Posterior vena cava (tissue), 2 donors: ENCODE measurements around the gene USP17L26. TPM values are rescaled to one million over a fixed set of nuclear protein-coding genes. Genes with fewer than 3 reads are reported as not detected.
"Not testable (repeated sequence)": the region's sequence is repeated elsewhere in the genome, so short reads cannot be mapped to it uniquely, and the experiment has no call there.

Experiments used
- DNase-seq: peaks from one replicate; pipeline ENCODE4 v3.0.0-alpha.2; 2020; ENCODE audit warnings: low spot score
- intact Hi-C, 2 donors: fragments of 100-400 bp; cut with DNase I; formaldehyde crosslinking; loops; one replicate each; pipeline versions ENCODE4 v1.14.1 to v1.14.2; 2022 to 2023
- long read RNA-seq, 2 donors: library from polyadenylated mRNA; unstranded; transcript quantifications; one replicate each; pipeline ENCODE4 v2.0.0, GENCODE V29; 2020 to 2021
- total RNA-seq, 2 donors: library from RNA; stranded (reverse); fragmentation: NEBNext Ultra II Directional; extraction: Animal tissue kit (Norgen Biotek cat#: 25700); gene quantifications; one replicate each; pipeline ENCODE4 v1.2.1, GENCODE V29; 2021
- donor health status: DM: yes; HTN: yes; CAD: no.
- donor health status: DM: yes; HTN: yes; CAD: no.

USP17L26 gene, protein sequence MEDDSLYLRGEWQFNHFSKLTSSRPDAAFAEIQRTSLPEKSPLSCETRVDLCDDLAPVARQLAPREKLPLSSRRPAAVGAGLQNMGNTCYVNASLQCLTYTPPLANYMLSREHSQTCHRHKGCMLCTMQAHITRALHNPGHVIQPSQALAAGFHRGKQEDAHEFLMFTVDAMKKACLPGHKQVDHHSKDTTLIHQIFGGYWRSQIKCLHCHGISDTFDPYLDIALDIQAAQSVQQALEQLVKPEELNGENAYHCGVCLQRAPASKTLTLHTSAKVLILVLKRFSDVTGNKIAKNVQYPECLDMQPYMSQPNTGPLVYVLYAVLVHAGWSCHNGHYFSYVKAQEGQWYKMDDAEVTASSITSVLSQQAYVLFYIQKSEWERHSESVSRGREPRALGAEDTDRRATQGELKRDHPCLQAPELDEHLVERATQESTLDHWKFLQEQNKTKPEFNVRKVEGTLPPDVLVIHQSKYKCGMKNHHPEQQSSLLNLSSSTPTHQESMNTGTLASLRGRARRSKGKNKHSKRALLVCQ
- not detected for total RNA-seq
- long read RNA-seq, donor 1: 0 reads
- long read RNA-seq, donor 2: 0 reads

DNA sequence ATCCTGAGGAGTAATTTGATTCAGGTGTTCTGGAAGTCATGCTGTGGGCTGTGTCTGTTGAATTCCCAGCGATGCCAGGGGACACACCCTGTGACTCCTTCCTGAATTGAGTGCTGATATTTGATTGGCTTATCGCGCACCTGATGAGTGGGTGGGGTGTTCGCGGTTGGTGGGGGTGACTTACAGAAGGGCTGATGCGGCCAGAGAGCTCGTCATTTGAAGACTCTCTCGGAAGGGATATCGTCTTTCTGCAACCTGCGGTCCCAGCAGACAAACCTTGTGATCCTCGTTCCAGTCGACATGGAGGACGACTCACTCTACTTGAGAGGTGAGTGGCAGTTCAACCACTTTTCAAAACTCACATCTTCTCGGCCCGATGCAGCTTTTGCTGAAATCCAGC, at the start of gene USP17L26:
TSS of gene USP17L26 (plus strand) at position 301 of the 400 bp plus-strand sequence. CDS start at position 301, 0 bp downstream.
- DNase-seq, intact Hi-C loops: not testable (repeated sequence)

DNA sequence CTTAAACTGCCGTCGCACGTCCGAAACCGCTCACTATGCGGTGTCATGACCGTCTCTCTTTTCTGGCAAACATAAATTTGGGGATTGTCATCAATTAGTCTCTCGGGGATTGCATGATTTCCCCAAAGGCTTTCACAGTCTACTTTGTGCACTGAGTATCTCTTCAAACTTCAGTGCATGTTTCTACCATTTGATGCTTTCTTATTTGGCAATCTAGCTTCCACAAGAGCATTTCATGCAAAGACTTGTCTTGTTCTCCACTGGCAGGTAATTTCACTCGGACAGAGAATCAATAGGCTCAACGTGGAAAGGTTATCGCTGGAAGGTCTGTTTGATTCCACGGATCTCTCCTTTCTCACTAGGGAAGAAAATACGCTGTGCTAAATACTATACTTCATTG, 10.3 kb upstream of the USP17L26 start:
- intact Hi-C loops, DNase-seq: not testable (repeated sequence)

DNA sequence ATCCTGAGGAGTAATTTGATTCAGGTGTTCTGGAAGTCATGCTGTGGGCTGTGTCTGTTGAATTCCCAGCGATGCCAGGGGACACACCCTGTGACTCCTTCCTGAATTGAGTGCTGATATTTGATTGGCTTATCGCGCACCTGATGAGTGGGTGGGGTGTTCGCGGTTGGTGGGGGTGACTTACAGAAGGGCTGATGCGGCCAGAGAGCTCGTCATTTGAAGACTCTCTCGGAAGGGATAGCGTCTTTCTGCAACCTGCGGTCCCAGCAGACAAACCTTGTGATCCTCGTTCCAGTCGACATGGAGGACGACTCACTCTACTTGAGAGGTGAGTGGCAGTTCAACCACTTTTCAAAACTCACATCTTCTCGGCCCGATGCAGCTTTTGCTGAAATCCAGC, 9.6 kb upstream of the USP17L26 start, which contains the start of gene USP17L24:
TSS of gene USP17L24 (plus strand) at position 301 of the 400 bp plus-strand sequence. CDS start at position 301, 0 bp downstream.
- DNase-seq, intact Hi-C loops: not testable (repeated sequence)

DNA sequence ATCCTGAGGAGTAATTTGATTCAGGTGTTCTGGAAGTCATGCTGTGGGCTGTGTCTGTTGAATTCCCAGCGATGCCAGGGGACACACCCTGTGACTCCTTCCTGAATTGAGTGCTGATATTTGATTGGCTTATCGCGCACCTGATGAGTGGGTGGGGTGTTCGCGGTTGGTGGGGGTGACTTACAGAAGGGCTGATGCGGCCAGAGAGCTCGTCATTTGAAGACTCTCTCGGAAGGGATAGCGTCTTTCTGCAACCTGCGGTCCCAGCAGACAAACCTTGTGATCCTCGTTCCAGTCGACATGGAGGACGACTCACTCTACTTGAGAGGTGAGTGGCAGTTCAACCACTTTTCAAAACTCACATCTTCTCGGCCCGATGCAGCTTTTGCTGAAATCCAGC, 4.8 kb upstream of the USP17L26 start, which contains the start of gene USP17L25:
TSS of gene USP17L25 (plus strand) at position 301 of the 400 bp plus-strand sequence. CDS start at position 301, 0 bp downstream.
- DNase-seq, intact Hi-C loops: not testable (repeated sequence)

DNA sequence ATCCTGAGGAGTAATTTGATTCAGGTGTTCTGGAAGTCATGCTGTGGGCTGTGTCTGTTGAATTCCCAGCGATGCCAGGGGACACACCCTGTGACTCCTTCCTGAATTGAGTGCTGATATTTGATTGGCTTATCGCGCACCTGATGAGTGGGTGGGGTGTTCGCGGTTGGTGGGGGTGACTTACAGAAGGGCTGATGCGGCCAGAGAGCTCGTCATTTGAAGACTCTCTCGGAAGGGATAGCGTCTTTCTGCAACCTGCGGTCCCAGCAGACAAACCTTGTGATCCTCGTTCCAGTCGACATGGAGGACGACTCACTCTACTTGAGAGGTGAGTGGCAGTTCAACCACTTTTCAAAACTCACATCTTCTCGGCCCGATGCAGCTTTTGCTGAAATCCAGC, 4.6 kb downstream of the USP17L26 start, which contains the start of gene USP17L5:
TSS of gene USP17L5 (plus strand) at position 301 of the 400 bp plus-strand sequence. CDS start at position 301, 0 bp downstream.
- intact Hi-C loops, DNase-seq: not testable (repeated sequence)

DNA sequence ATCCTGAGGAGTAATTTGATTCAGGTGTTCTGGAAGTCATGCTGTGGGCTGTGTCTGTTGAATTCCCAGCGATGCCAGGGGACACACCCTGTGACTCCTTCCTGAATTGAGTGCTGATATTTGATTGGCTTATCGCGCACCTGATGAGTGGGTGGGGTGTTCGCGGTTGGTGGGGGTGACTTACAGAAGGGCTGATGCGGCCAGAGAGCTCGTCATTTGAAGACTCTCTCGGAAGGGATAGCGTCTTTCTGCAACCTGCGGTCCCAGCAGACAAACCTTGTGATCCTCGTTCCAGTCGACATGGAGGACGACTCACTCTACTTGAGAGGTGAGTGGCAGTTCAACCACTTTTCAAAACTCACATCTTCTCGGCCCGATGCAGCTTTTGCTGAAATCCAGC, 9.4 kb downstream of the USP17L26 start, which contains the start of gene USP17L27:
TSS of gene USP17L27 (plus strand) at position 301 of the 400 bp plus-strand sequence. CDS start at position 301, 0 bp downstream.
- DNase-seq, intact Hi-C loops: not testable (repeated sequence)

DNA sequence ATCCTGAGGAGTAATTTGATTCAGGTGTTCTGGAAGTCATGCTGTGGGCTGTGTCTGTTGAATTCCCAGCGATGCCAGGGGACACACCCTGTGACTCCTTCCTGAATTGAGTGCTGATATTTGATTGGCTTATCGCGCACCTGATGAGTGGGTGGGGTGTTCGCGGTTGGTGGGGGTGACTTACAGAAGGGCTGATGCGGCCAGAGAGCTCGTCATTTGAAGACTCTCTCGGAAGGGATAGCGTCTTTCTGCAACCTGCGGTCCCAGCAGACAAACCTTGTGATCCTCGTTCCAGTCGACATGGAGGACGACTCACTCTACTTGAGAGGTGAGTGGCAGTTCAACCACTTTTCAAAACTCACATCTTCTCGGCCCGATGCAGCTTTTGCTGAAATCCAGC, 14.1 kb downstream of the USP17L26 start, which contains the start of gene USP17L28:
TSS of gene USP17L28 (plus strand) at position 301 of the 400 bp plus-strand sequence. CDS start at position 301, 0 bp downstream.
- intact Hi-C loops, DNase-seq: not testable (repeated sequence)

DNA sequence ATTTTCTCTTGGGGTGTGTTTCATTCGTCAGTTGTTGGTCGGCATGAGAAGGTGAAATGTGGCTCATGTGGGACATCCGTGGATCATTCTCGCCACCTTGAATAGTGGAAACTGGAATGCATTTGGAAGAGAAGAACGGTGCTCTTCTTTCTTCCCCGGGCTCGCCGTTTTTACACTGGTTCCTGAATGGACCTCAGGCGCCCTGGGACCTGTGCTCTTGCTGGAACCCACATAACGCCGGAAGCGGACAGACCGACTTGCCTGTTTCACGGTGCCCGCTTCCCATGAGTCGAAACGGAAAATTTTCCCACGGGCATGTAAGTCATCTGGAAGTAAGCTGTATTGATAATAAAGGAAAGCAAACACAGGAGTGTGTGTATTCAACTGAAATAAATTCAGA, 16.4 kb downstream of the USP17L26 start:
- not testable (repeated sequence) for DNase-seq

DNA sequence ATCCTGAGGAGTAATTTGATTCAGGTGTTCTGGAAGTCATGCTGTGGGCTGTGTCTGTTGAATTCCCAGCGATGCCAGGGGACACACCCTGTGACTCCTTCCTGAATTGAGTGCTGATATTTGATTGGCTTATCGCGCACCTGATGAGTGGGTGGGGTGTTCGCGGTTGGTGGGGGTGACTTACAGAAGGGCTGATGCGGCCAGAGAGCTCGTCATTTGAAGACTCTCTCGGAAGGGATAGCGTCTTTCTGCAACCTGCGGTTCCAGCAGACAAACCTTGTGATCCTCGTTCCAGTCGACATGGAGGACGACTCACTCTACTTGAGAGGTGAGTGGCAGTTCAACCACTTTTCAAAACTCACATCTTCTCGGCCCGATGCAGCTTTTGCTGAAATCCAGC, 18.9 kb downstream of the USP17L26 start, which contains the start of gene USP17L29:
TSS of gene USP17L29 (plus strand) at position 301 of the 400 bp plus-strand sequence. CDS start at position 301, 0 bp downstream.
- intact Hi-C loops: not testable (repeated sequence)

More for the DNA sequence above, 16.4 kb downstream of the USP17L26 start:
- intact Hi-C loops: not testable (repeated sequence)

DNA sequence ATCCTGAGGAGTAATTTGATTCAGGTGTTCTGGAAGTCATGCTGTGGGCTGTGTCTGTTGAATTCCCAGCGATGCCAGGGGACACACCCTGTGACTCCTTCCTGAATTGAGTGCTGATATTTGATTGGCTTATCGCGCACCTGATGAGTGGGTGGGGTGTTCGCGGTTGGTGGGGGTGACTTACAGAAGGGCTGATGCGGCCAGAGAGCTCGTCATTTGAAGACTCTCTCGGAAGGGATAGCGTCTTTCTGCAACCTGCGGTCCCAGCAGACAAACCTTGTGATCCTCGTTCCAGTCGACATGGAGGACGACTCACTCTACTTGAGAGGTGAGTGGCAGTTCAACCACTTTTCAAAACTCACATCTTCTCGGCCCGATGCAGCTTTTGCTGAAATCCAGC, 28.4 kb downstream of the USP17L26 start, which contains the start of gene USP17L30:
TSS of gene USP17L30 (plus strand) at position 301 of the 400 bp plus-strand sequence. CDS start at position 301, 0 bp downstream.
- intact Hi-C loops, DNase-seq: not testable (repeated sequence)

More for the DNA sequence above, 18.9 kb downstream of the USP17L26 start, which contains the start of gene USP17L29:
- DNase-seq: not testable (repeated sequence)

DNA sequence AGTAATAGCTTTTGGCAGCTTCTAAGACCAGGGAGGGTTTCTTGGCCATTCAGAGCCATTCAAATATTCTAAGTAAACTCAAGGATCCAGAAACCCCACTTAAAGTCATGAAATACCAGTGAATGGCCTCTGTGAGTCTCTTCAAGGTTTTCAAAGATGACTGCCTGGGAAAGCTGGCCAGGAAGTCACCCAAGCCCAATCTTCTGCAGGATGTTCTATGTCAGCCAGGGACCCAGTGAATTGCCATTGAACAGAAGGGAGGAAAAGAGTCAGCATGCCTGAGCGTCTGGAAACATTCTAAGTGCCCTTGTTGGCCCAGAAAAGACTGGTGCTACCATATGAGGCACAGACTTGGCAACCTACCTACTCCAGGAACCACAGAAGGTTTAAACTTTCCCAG, 45.4 kb downstream of the USP17L26 start:
- DNase-seq, intact Hi-C loops: not testable (repeated sequence)

DNA sequence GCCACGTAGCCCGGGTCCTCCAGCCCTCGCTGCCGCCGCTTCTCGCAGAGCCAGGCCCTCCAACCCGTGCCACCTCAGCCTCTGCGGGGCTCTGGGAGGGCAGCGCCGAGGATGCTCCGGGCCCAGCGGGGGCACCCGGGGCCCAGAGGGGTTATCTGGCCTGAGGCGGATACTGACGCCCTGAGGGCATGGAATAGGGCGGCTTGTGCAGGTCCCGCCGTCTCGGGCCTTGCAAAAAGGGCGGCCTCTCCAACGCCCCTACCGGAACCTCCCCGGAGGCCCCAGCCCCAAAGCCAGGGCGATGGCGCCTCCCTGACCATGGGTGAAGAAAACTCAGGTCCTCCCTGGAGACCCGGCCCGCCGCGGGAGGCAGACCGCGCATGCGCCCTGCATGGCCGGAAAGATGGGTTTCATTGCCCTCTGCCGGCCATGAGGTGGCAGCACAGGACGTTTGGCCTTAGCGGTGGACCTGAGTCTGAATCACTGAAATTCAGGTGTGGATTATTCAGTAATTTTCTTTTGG, 46.6 kb downstream of the USP17L26 start:
- intact Hi-C loops: not testable (repeated sequence)
- peak; percentile 86 for DNase-seq

DNA sequence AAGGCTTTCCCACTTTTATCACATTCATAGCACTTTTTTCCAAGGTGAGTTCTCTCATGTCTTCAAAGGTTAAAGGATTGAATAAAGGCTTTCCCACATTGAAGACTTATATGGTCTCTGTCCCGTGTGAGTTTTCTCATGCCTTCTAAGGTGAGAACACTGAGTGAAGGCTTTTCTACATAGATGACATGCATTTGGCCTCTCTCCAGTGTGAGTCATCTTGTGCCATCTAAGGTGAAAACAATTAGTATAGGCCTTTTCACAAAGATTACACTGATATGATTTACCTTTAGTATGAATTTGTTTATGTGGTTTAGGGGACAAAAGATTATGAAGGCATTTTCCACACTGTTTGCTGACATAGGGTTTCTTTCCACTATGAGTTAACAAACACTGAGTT, 49.7 kb downstream of the USP17L26 start:
- no peak for DNase-seq
- intact Hi-C loops: no loop called here

Other genes starting within 250 kb of the USP17L26 start
- gene FAM90A26, start 164.2 kb upstream of the USP17L26 start, total RNA-seq: not detected
- gene USP17L10, start 124.0 kb upstream of the USP17L26 start, total RNA-seq: not detected
- not detected for gene USP17L11, start 119.3 kb upstream of the USP17L26 start, total RNA-seq
- not detected for gene USP17L12, start 114.5 kb upstream of the USP17L26 start, total RNA-seq
- not detected for gene USP17L13, start 109.8 kb upstream of the USP17L26 start, total RNA-seq
- under 1 TPM in 1 of 2 donors, not detected in 1; 0.14 TPM for gene USP17L15, start 100.3 kb upstream of the USP17L26 start, total RNA-seq
- not detected for gene USP17L17, start 90.8 kb upstream of the USP17L26 start, total RNA-seq
- not detected for gene USP17L18, start 86.0 kb upstream of the USP17L26 start, total RNA-seq
- gene USP17L19, start 81.3 kb upstream of the USP17L26 start, total RNA-seq: not detected
- not detected for gene USP17L20, start 76.5 kb upstream of the USP17L26 start, total RNA-seq
- gene USP17L21, start 71.8 kb upstream of the USP17L26 start, total RNA-seq: not detected
- not detected for gene USP17L22, start 67.0 kb upstream of the USP17L26 start, total RNA-seq
- gene USP17L24, start 9.5 kb upstream of the USP17L26 start, total RNA-seq: not detected
- not detected for gene USP17L25, start 4.7 kb upstream of the USP17L26 start, total RNA-seq
- not detected for gene USP17L5, start 4.7 kb downstream of the USP17L26 start, total RNA-seq
- gene USP17L27, start 9.5 kb downstream of the USP17L26 start, total RNA-seq: not detected
- gene USP17L28, start 14.2 kb downstream of the USP17L26 start, total RNA-seq: not detected
- gene USP17L29, start 19.0 kb downstream of the USP17L26 start, total RNA-seq: not detected
- gene USP17L30, start 28.5 kb downstream of the USP17L26 start, total RNA-seq: not detected
- not detected for gene DEFB131A, start 109.8 kb downstream of the USP17L26 start, total RNA-seq